PC-3 (cell line): ENCODE measurements around the gene MYO5A. TPM values are rescaled to one million over a fixed set of nuclear protein-coding genes. Genes with fewer than 3 reads are reported as not detected.

Source experiments
- ATAC-seq: fragments of 200-7000 bp; cut with Tn5 transposase; 2 replicates; pipeline ENCODE4 v1.9.1; 2020; ENCODE audit warnings: mild to moderate bottlenecking, moderate library complexity
- BruUV-seq: library from RNA; stranded (reverse); fragments of 400-500 nt; replicated peaks from 2 replicates; lab custom pipeline; 2021; lab: Mats Ljungman, UMichigan
- CTCF ChIA-PET: fragments of 300-600 bp; sonication (Branson Sonifier 250); formaldehyde crosslinking; loops from one replicate; lab custom pipeline; 2022; ENCODE audit warnings: antibody characterized with exemption; lab: Charles Lee
- POLR2A ChIA-PET: fragments of 300-600 bp; sonication (Branson Sonifier 250); formaldehyde crosslinking; loops from one replicate; lab custom pipeline; 2022; ENCODE audit warnings: antibody characterized with exemption; ENCODE audit not compliant: unreplicated experiment; lab: Charles Lee
- DNase-seq: peaks from one replicate; pipeline ENCODE4 v3.0.0-alpha.2; 2015
- H2AFZ ChIP-seq: fragments of 300-600 bp; sonication (generic); 2 replicates; pipeline ENCODE4 v1.6.0; 2016; ENCODE audit warnings: antibody characterized with exemption, low read length
- H3F3A ChIP-seq: fragments of 300-600 bp; sonication (generic); one replicate; pipeline ENCODE4 v1.6.0; 2017; ENCODE audit warnings: antibody characterized with exemption, low read length, control low read depth, mild to moderate bottlenecking; ENCODE audit not compliant: unreplicated experiment
- H3K27ac ChIP-seq: fragments of 300-600 bp; sonication (generic); 2 replicates; pipeline ENCODE4 v1.5.1; 2016; ENCODE audit warnings: mild to moderate bottlenecking, low read length
- H3K27me3 ChIP-seq: fragments of 300-600 bp; sonication (generic); 2 replicates; pipeline ENCODE4 v1.6.1; 2016; ENCODE audit warnings: low read length, mixed read lengths
- H3K36me3 ChIP-seq: fragments of 300-600 bp; sonication (generic); 2 replicates; pipeline ENCODE4 v1.6.1; 2016; ENCODE audit warnings: low read depth, mixed run types, low read length, mixed read lengths
- H3K4me1 ChIP-seq: fragments of 300-600 bp; sonication (generic); 2 replicates; pipeline ENCODE4 v1.5.1; 2016; ENCODE audit warnings: low read length; ENCODE audit not compliant: insufficient read depth
- H3K4me2 ChIP-seq: fragments of 300-600 bp; sonication (generic); 2 replicates; pipeline ENCODE4 v1.6.0; 2016; ENCODE audit warnings: low read length
- H3K4me3 ChIP-seq: fragments of 300-600 bp; sonication (generic); 2 replicates; pipeline ENCODE4 v1.5.1; 2016; ENCODE audit warnings: mild to moderate bottlenecking, low read length, mixed read lengths
- H3K79me2 ChIP-seq: fragments of 300-600 bp; sonication (generic); 2 replicates; pipeline ENCODE4 v1.6.1; 2017; ENCODE audit warnings: low read length, mixed read lengths
- H3K9ac ChIP-seq: fragments of 300-600 bp; sonication (generic); 2 replicates; pipeline ENCODE4 v1.6.0; 2016; ENCODE audit warnings: mild to moderate bottlenecking, low read length
- H3K9me2 ChIP-seq: fragments of 300-600 bp; sonication (generic); replicated peaks from 2 replicates; pipeline ENCODE4 v1.6.1; 2016; ENCODE audit warnings: mixed run types, low read length, mixed read lengths
- H3K9me3 ChIP-seq: fragments of 300-600 bp; sonication (generic); 2 replicates; pipeline ENCODE4 v1.6.1; 2016; ENCODE audit warnings: low read length, mixed read lengths
- H4K20me1 ChIP-seq: fragments of 300-600 bp; sonication (generic); 2 replicates; pipeline ENCODE4 v1.6.1; 2016; ENCODE audit warnings: low read length, mixed read lengths
- CTCF ChIP-seq: fragments of 300-600 bp; sonication (generic); conservative IDR thresholded peaks from 2 replicates; pipeline ENCODE4 v1.5.1; 2017; ENCODE audit warnings: antibody characterized with exemption, low read depth, mild to moderate bottlenecking, low read length
- EZH2 ChIP-seq: fragments of 300-600 bp; sonication (generic); IDR thresholded peaks from one replicate; pipeline ENCODE4 v1.6.1; 2017; ENCODE audit warnings: antibody characterized with exemption, mild to moderate bottlenecking, low read length; ENCODE audit not compliant: unreplicated experiment
- EZH2phosphoT487 ChIP-seq: fragments of 300-600 bp; sonication (generic); IDR thresholded peaks from 2 replicates; pipeline ENCODE4 v1.6.1; 2018; ENCODE audit warnings: mild to moderate bottlenecking, antibody characterized with exemption, low read length, borderline replicate concordance
- intact Hi-C: fragments of 100-400 bp; cut with micrococcal nuclease; formaldehyde crosslinking; loops from 2 replicates; pipeline ENCODE4 v1.9.0; 2023
- total RNA-seq: library from RNA; depleted of rRNA; stranded (reverse); fragments of >200 nt; gene quantifications from 2 replicates; pipeline ENCODE4 v1.2.3, GENCODE V29; 2014

Gene MYO5A
- total RNA-seq, 1 experiment from 2014 or later: 42.1 TPM

GRCh38 chr15:52259503-52259902 is 269.2 kb downstream of the MYO5A start:
- Histone ChIP-seq H3K36me3 (peaks cover 25% of the 10 kb centered on the region; the same call in 1 of the 2 replicates), H3K4me3 (no peak overlapping the region), H3K4me1 (peaks cover 41% of the 10 kb centered on the region), H3K9me3 (no peaks in the 10 kb centered on the region), H3F3A (peaks cover 4% of the 10 kb centered on the region), H3K9me2 (no peaks in the 10 kb centered on the region), H2AFZ (no peak overlapping the region), H3K9ac (no peak overlapping the region), H4K20me1 (no peaks in the 10 kb centered on the region), H3K4me2 (no peak overlapping the region), H3K79me2 (no peaks in the 10 kb centered on the region), H3K27ac (no peak overlapping the region), H3K27me3 (no peaks in the 10 kb centered on the region)
- ChIA-PET POLR2A (no interaction called here), CTCF (interaction anchor here (0.8 kb wide), 1 partner anchor 265 kb away, joined by 3 read pairs; no protein-coding TSS in a partner anchor)
- ATAC-seq (no peak), DNase-seq (no peak)
- TF ChIP-seq CTCF (no peak), EZH2 (no peak), EZH2phosphoT487 (no peak)
- intact Hi-C loops: loop anchor here (5.0 kb wide), 1 partner anchor 398 kb away; no protein-coding TSS in a partner anchor
- BruUV-seq: no TSS peak

- Histone ChIP-seq H3K4me2 (no peak overlapping the region), H3K9ac (no peak overlapping the region), H3F3A (peaks cover 4% of the 10 kb centered on the region), H2AFZ (no peak overlapping the region), H3K4me3 (no peak overlapping the region), H3K36me3 (peaks cover 19% of the 10 kb centered on the region), H3K79me2 (no peaks in the 10 kb centered on the region), H3K9me2 (no peaks in the 10 kb centered on the region), H3K9me3 (no peaks in the 10 kb centered on the region), H3K4me1 (peaks cover 47% of the 10 kb centered on the region), H4K20me1 (no peaks in the 10 kb centered on the region), H3K27me3 (no peaks in the 10 kb centered on the region), H3K27ac (no peak overlapping the region)
- TF ChIP-seq EZH2phosphoT487 (no peak), CTCF (no peak), EZH2 (no peak)
- POLR2A ChIA-PET: no interaction called here
- intact Hi-C loops: loop anchor here (5.0 kb wide), 1 partner anchor 399 kb away; no protein-coding TSS in a partner anchor
- DNase-seq: no peak
- CTCF ChIA-PET: interaction anchor here (0.6 kb wide), 1 partner anchor 408 kb away, joined by 3 read pairs; no protein-coding TSS in a partner anchor
- BruUV-seq: no TSS peak
- no peak for ATAC-seq
Observed at GRCh38 chr15:52258461-52258860, 270.2 kb downstream of the MYO5A start.

GRCh38 chr15:52257734-52258062 is 271.0 kb downstream of the MYO5A start:
- ATAC-seq (no peak), DNase-seq (no peak)
- CTCF ChIA-PET: interaction anchor here (0.6 to 1.0 kb wide), 3 partner anchors 74 to 407 kb away, joined by 3 to 11 read pairs (median 5); no protein-coding TSS in a partner anchor
- Histone ChIP-seq H3K4me1 (peaks cover 47% of the 10 kb centered on the region), H3K27ac (no peak overlapping the region), H3K4me2 (no peak overlapping the region), H3K79me2 (no peaks in the 10 kb centered on the region), H3K4me3 (no peak overlapping the region), H3K9ac (no peak overlapping the region), H2AFZ (no peak overlapping the region), H3K9me2 (no peaks in the 10 kb centered on the region), H3K27me3 (no peaks in the 10 kb centered on the region), H3K9me3 (no peaks in the 10 kb centered on the region), H4K20me1 (no peaks in the 10 kb centered on the region), H3K36me3 (peaks cover 15% of the 10 kb centered on the region), H3F3A (peaks cover 4% of the 10 kb centered on the region)
- POLR2A ChIA-PET: interaction anchor here (0.5 to 0.7 kb wide), 2 partner anchors 206 to 512 kb away, joined by 3 read pairs; no protein-coding TSS in a partner anchor
- no peak for TF ChIP-seq CTCF
- TF ChIP-seq EZH2phosphoT487: no peak
- no peak for TF ChIP-seq EZH2
- intact Hi-C loops: loop anchor here (1.0 to 5.0 kb wide), 5 partner anchors 31 to 478 kb away; no protein-coding TSS in a partner anchor
- BruUV-seq: no TSS peak
